COLO668 (cell line): ENCODE results near the gene RGS14.
A peak's percentile ranks its signal among the peaks of the same experiment; 100 is the strongest.

ENCODE experiments used
- DNase-seq: peaks from one replicate; lab custom pipeline; 2025; ENCODE audit not compliant: unreplicated experiment; lab: John Stamatoyannopoulos, UW

Gene RGS14

GRCh38 chr5:177357459-177358351 lies at the start of gene RGS14:
RGS14 (plus strand) TSS chr5:177357924; CDS start chr5:177358025, 101 bp downstream.
- peak; percentile 53 for DNase-seq

- no peak for DNase-seq
Measured at GRCh38 chr5:177308740-177309139, 49.0 kb upstream of the RGS14 start.

- DNase-seq, result peak; percentile 60
Measured at GRCh38 chr5:177309351-177310191, 48.2 kb upstream of the RGS14 start.

GRCh38 chr5:177310332-177310731 lies 47.4 kb upstream of the RGS14 start:
- no peak for DNase-seq

- peak; percentile 50 for DNase-seq
Measured at GRCh38 chr5:177310757-177311391, 46.9 kb upstream of the RGS14 start.

GRCh38 chr5:177311392-177311722 lies 46.4 kb upstream of the RGS14 start:
- peak; percentile 23 for DNase-seq

GRCh38 chr5:177311723-177312648 lies 45.7 kb upstream of the RGS14 start, which contains the start of gene MXD3:
MXD3 (minus strand) TSS chr5:177311898; CDS start chr5:177311830, 68 bp downstream.
- peak; percentile 95 for DNase-seq

- DNase-seq, result peak; percentile 46
Measured at GRCh38 chr5:177312649-177313181, 45.0 kb upstream of the RGS14 start.

- no peak for DNase-seq
Measured at GRCh38 chr5:177313561-177314259, 44.0 kb upstream of the RGS14 start.

GRCh38 chr5:177314376-177315342 lies 43.1 kb upstream of the RGS14 start:
- no peak for DNase-seq

- no peak for DNase-seq
Measured at GRCh38 chr5:177315411-177315810, 42.3 kb upstream of the RGS14 start.

- no peak for DNase-seq
Measured at GRCh38 chr5:177316005-177316404, 41.7 kb upstream of the RGS14 start.

- peak; percentile 43 for DNase-seq
Measured at GRCh38 chr5:177317959-177318377, 39.8 kb upstream of the RGS14 start.

GRCh38 chr5:177319913-177320588 lies 37.7 kb upstream of the RGS14 start:
- DNase-seq, result no peak

GRCh38 chr5:177320879-177321278 lies 36.8 kb upstream of the RGS14 start:
- DNase-seq, result no peak

- DNase-seq, result no peak
Measured at GRCh38 chr5:177325868-177326381, 31.8 kb upstream of the RGS14 start.
